ENCODE data around the gene ASTN2.

DNA sequence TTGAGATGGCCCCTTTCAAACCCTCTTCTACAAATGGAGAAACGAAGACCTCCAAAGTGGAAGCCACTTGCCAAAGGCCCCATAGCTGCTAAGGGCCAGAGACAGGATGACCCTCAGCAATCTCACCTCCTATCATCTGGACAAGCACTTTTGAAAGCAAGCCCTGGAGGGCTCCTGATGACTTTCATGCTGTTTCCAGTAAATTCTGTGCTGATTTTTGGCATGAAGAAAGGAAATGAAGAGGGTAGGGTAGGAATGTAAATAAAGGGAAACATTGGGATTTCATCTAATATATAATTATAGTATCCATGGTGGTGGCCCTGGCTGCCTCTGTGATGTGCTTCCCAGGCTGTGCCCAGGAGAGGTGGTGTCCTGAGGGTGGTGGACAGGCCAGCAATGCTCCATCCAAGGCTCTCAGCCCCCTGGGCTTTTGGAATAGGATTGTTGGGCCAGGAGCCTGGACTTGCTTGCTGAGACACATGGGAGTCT, 935.8 kb downstream of the ASTN2 start:
- TF ChIP-seq, protein P1, sequence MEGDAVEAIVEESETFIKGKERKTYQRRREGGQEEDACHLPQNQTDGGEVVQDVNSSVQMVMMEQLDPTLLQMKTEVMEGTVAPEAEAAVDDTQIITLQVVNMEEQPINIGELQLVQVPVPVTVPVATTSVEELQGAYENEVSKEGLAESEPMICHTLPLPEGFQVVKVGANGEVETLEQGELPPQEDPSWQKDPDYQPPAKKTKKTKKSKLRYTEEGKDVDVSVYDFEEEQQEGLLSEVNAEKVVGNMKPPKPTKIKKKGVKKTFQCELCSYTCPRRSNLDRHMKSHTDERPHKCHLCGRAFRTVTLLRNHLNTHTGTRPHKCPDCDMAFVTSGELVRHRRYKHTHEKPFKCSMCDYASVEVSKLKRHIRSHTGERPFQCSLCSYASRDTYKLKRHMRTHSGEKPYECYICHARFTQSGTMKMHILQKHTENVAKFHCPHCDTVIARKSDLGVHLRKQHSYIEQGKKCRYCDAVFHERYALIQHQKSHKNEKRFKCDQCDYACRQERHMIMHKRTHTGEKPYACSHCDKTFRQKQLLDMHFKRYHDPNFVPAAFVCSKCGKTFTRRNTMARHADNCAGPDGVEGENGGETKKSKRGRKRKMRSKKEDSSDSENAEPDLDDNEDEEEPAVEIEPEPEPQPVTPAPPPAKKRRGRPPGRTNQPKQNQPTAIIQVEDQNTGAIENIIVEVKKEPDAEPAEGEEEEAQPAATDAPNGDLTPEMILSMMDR (conservative IDR thresholded peaks at IDR 0.05; ENCODE audit: low read length), result no peak
- TF ChIP-seq EZH2phosphoT487 (IDR thresholded peaks at IDR 0.05; ENCODE audit: borderline replicate concordance, low read depth, low read length), result no peak
